ENCODE data around the gene TBC1D16. TPM values are rescaled to one million over a fixed set of nuclear protein-coding genes. Genes with fewer than 3 reads are reported as not detected.

The TBC1D16 gene
- total and polyA plus RNA-seq, 2 experiments from 2014 or later = 9.2 to 22.4 TPM

GRCh38 chr17:80058311-80058955, 22.8 kb upstream of the TBC1D16 start:
- no peak overlapping the region for H3K9ac ChIP-seq
- no peaks in the 10 kb centered on the region for H3F3A ChIP-seq (ENCODE audit: insufficient read depth)
- H3K4me3 ChIP-seq = no peak overlapping the region
- H3K9me2 ChIP-seq (ENCODE audit: insufficient read depth) = no peaks in the 10 kb centered on the region
- H3K4me1 ChIP-seq (ENCODE audit: insufficient read depth) = peaks cover 6% of the 10 kb centered on the region; the same call in 1 of the 2 replicates
- in situ Hi-C loops (cut with MboI) = no loop called here
- H3K27ac ChIP-seq = no peak overlapping the region
- DNase-seq = no peak
- no peak for TF ChIP-seq EZH2phosphoT487 (IDR thresholded peaks at IDR 0.05; ENCODE audit: insufficient read depth, low read depth)
- no peak for TF ChIP-seq EZH2 (IDR thresholded peaks at IDR 0.05; ENCODE audit: insufficient read depth, poor library complexity, severe bottlenecking)
- H3K4me2 ChIP-seq (ENCODE audit: unreplicated experiment) = no peak overlapping the region
- no peaks in the 10 kb centered on the region for H3K36me3 ChIP-seq (ENCODE audit: low read depth)
- no peak overlapping the region for H2AFZ ChIP-seq
- no peaks in the 10 kb centered on the region for H3K79me2 ChIP-seq (ENCODE audit: insufficient read depth)
- H4K20me1 ChIP-seq (ENCODE audit: insufficient read depth) = no peaks in the 10 kb centered on the region
- no peaks in the 10 kb centered on the region for H3K9me3 ChIP-seq (ENCODE audit: low read depth)
- WGBS, 2 experiments (ENCODE audit: low coverage in 1 of 2, low lambda C conversion rate in 2 of 2, missing lambda C conversion rate in 2 of 2) = 91 to 92% methylated on average over 28 of the region's 28 CpGs
- no peaks in the 10 kb centered on the region for H3K27me3 ChIP-seq (replicated peaks; ENCODE audit: insufficient read depth)

DNA sequence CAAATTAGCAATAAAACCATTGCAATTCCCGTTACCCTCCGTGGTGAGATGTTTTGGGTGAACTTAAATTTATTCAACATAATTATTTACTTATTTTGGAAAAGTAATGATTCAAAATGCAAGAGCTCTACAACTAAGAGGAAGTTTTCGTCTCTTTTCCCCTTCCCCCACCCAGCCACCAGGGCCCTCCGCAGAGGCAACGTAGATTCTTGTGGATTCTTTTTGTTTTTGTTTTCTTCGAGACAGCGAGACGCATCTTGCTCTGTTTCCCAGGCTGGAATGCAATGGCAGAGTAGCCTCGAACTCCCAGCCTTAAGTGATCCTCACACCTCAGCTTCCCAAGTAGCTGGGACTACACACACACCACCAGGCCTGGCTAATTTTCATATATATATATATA, 19.9 kb upstream of the TBC1D16 start:
- Histone ChIP-seq H3K27me3 (replicated peaks; ENCODE audit: insufficient read depth) (no peaks in the 10 kb centered on the region), H3F3A (ENCODE audit: insufficient read depth) (no peaks in the 10 kb centered on the region), H3K4me2 (ENCODE audit: unreplicated experiment) (no peak overlapping the region), H3K4me3 (no peak overlapping the region), H3K9ac (no peak overlapping the region), H3K27ac (no peak overlapping the region), H3K4me1 (ENCODE audit: insufficient read depth) (peaks cover 6% of the 10 kb centered on the region; the same call in 1 of the 2 replicates), H3K9me3 (ENCODE audit: low read depth) (no peaks in the 10 kb centered on the region), H3K79me2 (ENCODE audit: insufficient read depth) (no peaks in the 10 kb centered on the region), H3K36me3 (ENCODE audit: low read depth) (no peaks in the 10 kb centered on the region), H4K20me1 (ENCODE audit: insufficient read depth) (no peaks in the 10 kb centered on the region), H2AFZ (no peak overlapping the region), H3K9me2 (ENCODE audit: insufficient read depth) (no peaks in the 10 kb centered on the region)
- DNase-seq = no peak
- in situ Hi-C loops (cut with MboI) = no loop called here
- WGBS, 2 experiments (ENCODE audit: low coverage in 1 of 2, low lambda C conversion rate in 2 of 2, missing lambda C conversion rate in 2 of 2) = 86 to 92% methylated on average over 9 of the region's 9 CpGs
- TF ChIP-seq EZH2phosphoT487 (IDR thresholded peaks at IDR 0.05; ENCODE audit: insufficient read depth, low read depth) = no peak
- no peak for TF ChIP-seq EZH2 (IDR thresholded peaks at IDR 0.05; ENCODE audit: insufficient read depth, poor library complexity, severe bottlenecking)

GRCh38 chr17:80053102-80053501, 17.4 kb upstream of the TBC1D16 start:
- H3K4me2 ChIP-seq (ENCODE audit: unreplicated experiment) = no peak overlapping the region
- no peak for DNase-seq

GRCh38 chr17:80051681-80052080, 16.0 kb upstream of the TBC1D16 start:
- Histone ChIP-seq H2AFZ (no peak overlapping the region), H3K4me3 (no peak overlapping the region), H3K36me3 (ENCODE audit: low read depth) (no peaks in the 10 kb centered on the region), H3K9me2 (ENCODE audit: insufficient read depth) (no peaks in the 10 kb centered on the region), H3K9ac (no peak overlapping the region), H3F3A (ENCODE audit: insufficient read depth) (no peaks in the 10 kb centered on the region), H3K79me2 (ENCODE audit: insufficient read depth) (no peaks in the 10 kb centered on the region), H3K4me2 (ENCODE audit: unreplicated experiment) (no peak overlapping the region), H3K9me3 (ENCODE audit: low read depth) (no peaks in the 10 kb centered on the region), H3K27me3 (replicated peaks; ENCODE audit: insufficient read depth) (no peaks in the 10 kb centered on the region), H3K27ac (no peak overlapping the region), H3K4me1 (ENCODE audit: insufficient read depth) (no peaks in the 10 kb centered on the region), H4K20me1 (ENCODE audit: insufficient read depth) (no peaks in the 10 kb centered on the region)
- no peak for DNase-seq
- in situ Hi-C loops (cut with MboI) = no loop called here
- no peak for TF ChIP-seq EZH2 (IDR thresholded peaks at IDR 0.05; ENCODE audit: insufficient read depth, poor library complexity, severe bottlenecking)
- TF ChIP-seq EZH2phosphoT487 (IDR thresholded peaks at IDR 0.05; ENCODE audit: insufficient read depth, low read depth) = no peak
- 93 to 94% methylated on average over 11 of the region's 11 CpGs for WGBS, 2 experiments (ENCODE audit: low coverage in 1 of 2, low lambda C conversion rate in 2 of 2, missing lambda C conversion rate in 2 of 2)

More at GRCh38 chr17:80053102-80053501, 17.4 kb upstream of the TBC1D16 start:
- Histone ChIP-seq H3K36me3 (ENCODE audit: low read depth) (no peaks in the 10 kb centered on the region), H3K9me3 (ENCODE audit: low read depth) (no peaks in the 10 kb centered on the region), H3K9ac (no peak overlapping the region), H3K4me1 (ENCODE audit: insufficient read depth) (no peaks in the 10 kb centered on the region), H3K79me2 (ENCODE audit: insufficient read depth) (no peaks in the 10 kb centered on the region), H2AFZ (no peak overlapping the region), H3K27ac (no peak overlapping the region), H4K20me1 (ENCODE audit: insufficient read depth) (no peaks in the 10 kb centered on the region), H3F3A (ENCODE audit: insufficient read depth) (no peaks in the 10 kb centered on the region), H3K9me2 (ENCODE audit: insufficient read depth) (no peaks in the 10 kb centered on the region), H3K4me3 (no peak overlapping the region), H3K27me3 (replicated peaks; ENCODE audit: insufficient read depth) (no peaks in the 10 kb centered on the region)
- in situ Hi-C loops (cut with MboI) = no loop called here
- no peak for TF ChIP-seq EZH2phosphoT487 (IDR thresholded peaks at IDR 0.05; ENCODE audit: insufficient read depth, low read depth)
- TF ChIP-seq EZH2 (IDR thresholded peaks at IDR 0.05; ENCODE audit: insufficient read depth, poor library complexity, severe bottlenecking) = no peak
- WGBS, 2 experiments (ENCODE audit: low coverage in 1 of 2, low lambda C conversion rate in 2 of 2, missing lambda C conversion rate in 2 of 2) = 75% methylated on average over 10 of the region's 10 CpGs

Measured in GM23248 (cell line).